Measurements from ENCODE around the gene TMEM235.
A peak's percentile ranks its signal among the peaks of the same experiment; 100 is the strongest.

GRCh38 chr17:78214016-78214705 lies 17.3 kb upstream of the TMEM235 start, which contains the start of gene BIRC5:
- peak; percentile 87 for TF ChIP-seq POLR2AphosphoS5 (IDR thresholded peaks at IDR 0.05; ENCODE audit: borderline replicate concordance, low read depth, low read length)
- TF ChIP-seq EZH2 (IDR thresholded peaks at IDR 0.05): no peak

All from SK-N-MC (cell line).